ENCODE data around the gene DDB1. TPM values are rescaled to one million over a fixed set of nuclear protein-coding genes. Genes with fewer than 3 reads are reported as not detected.

Gene DDB1
- total RNA-seq, 1 donor from 2014 or later, result 228 TPM

GRCh38 chr11:61290905-61291690 lies 41.8 kb downstream of the DDB1 start:
- FAIRE-seq (no peak), DNase-seq (ENCODE audit: low read depth) (no peak)
- Histone ChIP-seq H3K36me3 (ENCODE audit: control insufficient read depth, insufficient read depth, low read length) (no peaks in the 10 kb centered on the region), H3K4me3 (ENCODE audit: low read depth, low read length) (no peak overlapping the region), H3K27me3 (ENCODE audit: control insufficient read depth, insufficient read depth, low read length) (peaks cover 2% of the 10 kb centered on the region)
- peak; percentile 6 for TF ChIP-seq CTCF (IDR thresholded peaks at IDR 0.05; ENCODE audit: insufficient read depth, low read length, severe bottlenecking)

GRCh38 chr11:61287338-61287977 lies 45.4 kb downstream of the DDB1 start:
- no peak overlapping the region for H3K4me3 ChIP-seq (ENCODE audit: low read depth, low read length)
- no peak for FAIRE-seq

GRCh38 chr11:61283613-61284012 lies 49.3 kb downstream of the DDB1 start:
- H3K36me3 ChIP-seq (ENCODE audit: control insufficient read depth, insufficient read depth, low read length), result no peaks in the 10 kb centered on the region
- FAIRE-seq (no peak), DNase-seq (ENCODE audit: low read depth) (no peak)
- TF ChIP-seq CTCF (IDR thresholded peaks at IDR 0.05; ENCODE audit: insufficient read depth, low read length, severe bottlenecking), result no peak
- no peak overlapping the region for H3K4me3 ChIP-seq (ENCODE audit: low read depth, low read length)
- H3K27me3 ChIP-seq (ENCODE audit: control insufficient read depth, insufficient read depth, low read length), result no peaks in the 10 kb centered on the region

More at GRCh38 chr11:61287338-61287977, 45.4 kb downstream of the DDB1 start:
- no peak for TF ChIP-seq CTCF (IDR thresholded peaks at IDR 0.05; ENCODE audit: insufficient read depth, low read length, severe bottlenecking)
- no peaks in the 10 kb centered on the region for H3K36me3 ChIP-seq (ENCODE audit: control insufficient read depth, insufficient read depth, low read length)
- no peaks in the 10 kb centered on the region for H3K27me3 ChIP-seq (ENCODE audit: control insufficient read depth, insufficient read depth, low read length)
- DNase-seq (ENCODE audit: low read depth), result no peak

GRCh38 chr11:61281581-61282250 lies 51.2 kb downstream of the DDB1 start:
- no peaks in the 10 kb centered on the region for H3K36me3 ChIP-seq (ENCODE audit: control insufficient read depth, insufficient read depth, low read length)
- H3K4me3 ChIP-seq (ENCODE audit: low read depth, low read length), result peak overlapping the region; percentile 22
- no peaks in the 10 kb centered on the region for H3K27me3 ChIP-seq (ENCODE audit: control insufficient read depth, insufficient read depth, low read length)
- no peak for TF ChIP-seq CTCF (IDR thresholded peaks at IDR 0.05; ENCODE audit: insufficient read depth, low read length, severe bottlenecking)
- peak; percentile 58 for DNase-seq (ENCODE audit: low read depth)
- no peak for FAIRE-seq

- no peak for FAIRE-seq
Observed at GRCh38 chr11:61280883-61281580, 51.9 kb downstream of the DDB1 start.

More at GRCh38 chr11:61280883-61281580, 51.9 kb downstream of the DDB1 start:
- DNase-seq (ENCODE audit: low read depth), result no peak
- Histone ChIP-seq H3K4me3 (ENCODE audit: low read depth, low read length) (no peak overlapping the region), H3K36me3 (ENCODE audit: control insufficient read depth, insufficient read depth, low read length) (no peaks in the 10 kb centered on the region), H3K27me3 (ENCODE audit: control insufficient read depth, insufficient read depth, low read length) (no peaks in the 10 kb centered on the region)
- no peak for TF ChIP-seq CTCF (IDR thresholded peaks at IDR 0.05; ENCODE audit: insufficient read depth, low read length, severe bottlenecking)
